ENCODE data around the gene TRIM6. TPM values are rescaled to one million over a fixed set of nuclear protein-coding genes. Genes with fewer than 3 reads are reported as not detected.

The TRIM6 gene
- total and polyA plus RNA-seq, 9 donors: 2.3 to 6.3 (median 4.2) TPM

GRCh38 chr11:5608808-5609207 is 12.4 kb downstream of the TRIM6 start:
- Histone ChIP-seq H3K4me3 (no peak overlapping the region), H3K9me3 (no peaks in the 10 kb centered on the region), H3K36me3 (no peaks in the 10 kb centered on the region), H3K4me1 (ENCODE audit: insufficient read depth) (no peaks in the 10 kb centered on the region), H3K27ac (no peak overlapping the region), H3K27me3 (no peaks in the 10 kb centered on the region)
- WGBS, 3 donors: 13 to 19% (median 15%) methylated on average over 6 of the region's 6 CpGs
- intact Hi-C loops (cut with DNase I): no loop called here
- no peak for TF ChIP-seq POLR2A (IDR thresholded peaks at IDR 0.05)
- TF ChIP-seq CTCF (IDR thresholded peaks at IDR 0.05): no peak
- TF ChIP-seq EP300 (IDR thresholded peaks at IDR 0.05): no peak
- DNase-seq: no peak

GRCh38 chr11:5610446-5610845 is 14.0 kb downstream of the TRIM6 start:
- H3K27me3 ChIP-seq: no peaks in the 10 kb centered on the region
- no peaks in the 10 kb centered on the region for H3K36me3 ChIP-seq
- H3K27ac ChIP-seq: no peak overlapping the region
- 90 to 94% (median 93%) methylated on average over 5 of the region's 5 CpGs for whole genome bisulfite sequencing, 3 donors
- no peak for DNase-seq
- no peak overlapping the region for H3K4me3 ChIP-seq
- intact Hi-C loops (cut with DNase I): no loop called here
- TF ChIP-seq CTCF (IDR thresholded peaks at IDR 0.05) (no peak), EP300 (IDR thresholded peaks at IDR 0.05) (no peak), POLR2A (IDR thresholded peaks at IDR 0.05) (no peak)
- no peaks in the 10 kb centered on the region for H3K4me1 ChIP-seq (ENCODE audit: insufficient read depth)
- no peaks in the 10 kb centered on the region for H3K9me3 ChIP-seq

- 94 to 95% (median 95%) methylated on average over 11 of the region's 11 CpGs for WGBS, 3 donors
- no peaks in the 10 kb centered on the region for H3K4me1 ChIP-seq (ENCODE audit: insufficient read depth)
- H3K9me3 ChIP-seq: no peaks in the 10 kb centered on the region
- intact Hi-C loops (cut with DNase I): no loop called here
- DNase-seq: no peak
- no peak overlapping the region for H3K27ac ChIP-seq
- TF ChIP-seq CTCF (IDR thresholded peaks at IDR 0.05) (no peak), POLR2A (IDR thresholded peaks at IDR 0.05) (no peak), EP300 (IDR thresholded peaks at IDR 0.05) (no peak)
- H3K27me3 ChIP-seq: no peaks in the 10 kb centered on the region
- no peaks in the 10 kb centered on the region for H3K36me3 ChIP-seq
- H3K4me3 ChIP-seq: no peak overlapping the region
Observed at GRCh38 chr11:5611627-5612026, 15.2 kb downstream of the TRIM6 start.

GRCh38 chr11:5618807-5619206 is 22.4 kb downstream of the TRIM6 start:
- TF ChIP-seq CTCF (IDR thresholded peaks at IDR 0.05) (no peak), EP300 (IDR thresholded peaks at IDR 0.05) (no peak), POLR2A (IDR thresholded peaks at IDR 0.05) (no peak)
- Histone ChIP-seq H3K36me3 (no peaks in the 10 kb centered on the region), H3K4me1 (ENCODE audit: insufficient read depth) (no peaks in the 10 kb centered on the region), H3K27ac (no peak overlapping the region), H3K4me3 (no peak overlapping the region), H3K27me3 (no peaks in the 10 kb centered on the region), H3K9me3 (no peaks in the 10 kb centered on the region)
- DNase-seq: no peak
- 79 to 85% (median 82%) methylated on average over 3 of the region's 3 CpGs for WGBS, 3 donors
- intact Hi-C loops (cut with DNase I): no loop called here
